Sciatic nerve (tissue), 2 donors: ENCODE results near the gene FBXW11. TPM values are rescaled to one million over a fixed set of nuclear protein-coding genes. Genes with fewer than 3 reads are reported as not detected.
A peak's percentile ranks its signal among the peaks of the same experiment; 100 is the strongest.

Source experiments
- ATAC-seq: fragments of 200-7000 bp; cut with Tn5 transposase; one replicate; pipeline ENCODE4 v1.9.1; 2020; ENCODE audit warnings: mild to moderate bottlenecking, moderate library complexity
- DNase-seq: peaks from one replicate; pipeline ENCODE4 v3.0.0-alpha.2; 2020; ENCODE audit warnings: low spot score
- intact Hi-C: fragments of 100-400 bp; cut with DNase I; formaldehyde crosslinking; loops from one replicate; pipeline ENCODE4 v1.14.2; 2022
- total RNA-seq: library from RNA; stranded (reverse); fragmentation: NEBNext Ultra II Directional; extraction: Animal tissue kit (Norgen Biotek cat#: 25700); gene quantifications from one replicate; pipeline ENCODE4 v1.2.1, GENCODE V29; 2021
- donor health status: DM: no; HTN: no; CAD: no.
- donor health status: DM: no; HTN: no; CAD: no.

FBXW11 gene
- total RNA-seq, 1 donor from 2014 or later: 67.7 TPM

DNA sequence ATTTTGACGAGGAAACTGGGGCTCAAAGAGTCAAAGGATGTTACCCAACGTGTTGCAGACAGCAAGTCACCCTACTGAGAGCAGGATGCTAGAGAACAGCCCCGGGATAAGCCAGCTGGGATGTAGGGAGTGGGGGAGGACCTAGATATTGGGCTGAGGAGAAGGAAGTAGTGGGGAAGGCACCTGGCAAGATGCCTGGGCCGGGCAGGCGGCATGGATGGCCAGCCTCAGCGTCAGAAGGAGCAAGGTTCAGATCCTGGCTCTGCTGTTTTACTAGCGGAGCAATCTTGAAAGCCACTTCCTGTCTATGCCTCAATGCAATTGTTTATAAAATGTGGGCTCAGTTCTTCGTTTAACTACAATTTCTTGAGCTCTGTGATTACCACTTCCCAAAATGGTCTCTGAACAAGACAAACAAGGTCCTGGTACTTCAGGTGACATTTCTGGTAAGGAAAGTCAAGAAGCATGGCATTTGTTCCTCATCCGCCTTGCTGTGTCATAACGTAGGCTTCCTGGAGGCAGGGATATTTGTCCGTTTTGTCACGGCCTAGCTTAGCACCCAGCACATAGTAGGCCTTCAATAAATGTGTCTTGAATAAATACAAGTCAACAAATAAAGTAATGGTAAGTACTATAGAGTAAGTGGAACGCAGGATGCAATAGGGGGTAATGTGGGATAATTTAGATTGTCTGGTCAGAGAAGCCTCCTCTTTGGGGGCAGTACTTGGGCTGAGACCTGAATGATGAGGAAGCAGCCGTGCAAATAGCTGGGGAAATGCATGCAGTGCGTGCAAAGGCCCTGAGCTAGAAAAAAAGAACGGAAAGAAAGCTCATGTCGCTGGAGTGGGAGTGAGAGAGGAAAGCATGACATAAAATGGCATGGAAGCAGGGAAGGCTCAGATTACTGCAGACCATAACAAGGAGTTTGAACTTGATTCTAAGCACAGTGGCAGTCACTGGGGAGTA is 150.4 kb downstream of the FBXW11 start:
- DNase-seq (no peak), ATAC-seq (no peak)
- intact Hi-C loops: no loop called here

DNA sequence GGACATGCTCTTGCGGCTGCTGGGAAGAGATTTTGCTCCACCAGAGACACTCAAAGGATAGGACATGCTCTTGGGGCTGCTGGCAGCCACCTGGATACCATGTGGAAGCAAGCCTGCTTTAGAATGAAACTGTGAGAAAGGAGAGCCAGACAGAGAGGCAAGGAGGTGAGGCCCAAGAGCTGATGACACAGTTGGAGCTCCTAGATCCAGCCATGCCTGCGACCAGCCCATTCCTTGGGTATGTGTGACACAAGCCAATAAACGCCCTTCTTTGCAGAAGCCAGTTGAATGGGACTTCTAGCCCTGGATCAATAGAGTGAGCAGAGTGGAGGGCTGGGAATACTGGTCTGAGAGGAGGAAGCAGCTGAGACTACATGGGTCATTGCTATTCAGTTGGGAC is 151.2 kb downstream of the FBXW11 start:
- no peak for ATAC-seq
- intact Hi-C loops: no loop called here
- DNase-seq: no peak

DNA sequence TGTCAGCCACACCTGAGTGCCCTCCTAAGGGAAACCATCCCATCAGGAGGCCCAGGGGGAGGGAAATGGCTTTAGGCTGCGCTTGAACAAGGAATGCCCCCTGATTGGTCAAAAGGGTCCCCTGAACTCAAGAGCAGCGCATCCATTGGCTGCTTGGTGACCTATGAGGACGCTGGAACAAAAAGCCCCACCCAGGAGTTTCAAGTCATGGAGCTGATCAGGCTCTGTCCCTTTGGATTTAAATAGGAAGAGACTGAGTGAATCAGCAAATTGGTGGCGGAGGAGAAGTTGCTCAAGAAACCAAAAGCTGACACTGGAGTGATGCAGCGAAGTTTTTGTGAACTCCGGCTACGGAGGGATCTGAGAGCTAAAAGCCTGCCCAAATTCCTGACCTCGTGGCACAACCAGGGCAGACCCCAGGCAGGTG is 154.2 kb downstream of the FBXW11 start:
- DNase-seq (no peak), ATAC-seq (no peak)
- intact Hi-C loops: no loop called here

DNA sequence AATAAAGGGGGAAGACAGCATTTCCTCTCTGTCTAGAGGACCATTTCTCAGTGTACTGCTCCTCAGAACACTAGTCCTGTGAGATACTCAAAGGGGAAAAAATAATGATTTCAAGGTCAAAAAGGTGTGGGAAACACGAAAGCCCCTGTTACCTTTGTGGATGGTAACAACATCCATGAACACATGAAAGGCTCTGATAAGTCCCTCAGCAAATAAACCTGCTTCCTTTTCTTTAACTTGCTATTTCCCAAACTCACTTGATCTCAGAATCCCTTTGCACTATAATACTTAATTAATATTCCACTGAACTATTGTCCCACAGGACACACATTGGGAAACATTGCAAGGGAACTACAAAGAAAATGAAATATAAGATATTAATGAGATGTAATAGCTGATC is 155.2 kb downstream of the FBXW11 start:
- intact Hi-C loops: no loop called here
- ATAC-seq (no peak), DNase-seq (no peak)

DNA sequence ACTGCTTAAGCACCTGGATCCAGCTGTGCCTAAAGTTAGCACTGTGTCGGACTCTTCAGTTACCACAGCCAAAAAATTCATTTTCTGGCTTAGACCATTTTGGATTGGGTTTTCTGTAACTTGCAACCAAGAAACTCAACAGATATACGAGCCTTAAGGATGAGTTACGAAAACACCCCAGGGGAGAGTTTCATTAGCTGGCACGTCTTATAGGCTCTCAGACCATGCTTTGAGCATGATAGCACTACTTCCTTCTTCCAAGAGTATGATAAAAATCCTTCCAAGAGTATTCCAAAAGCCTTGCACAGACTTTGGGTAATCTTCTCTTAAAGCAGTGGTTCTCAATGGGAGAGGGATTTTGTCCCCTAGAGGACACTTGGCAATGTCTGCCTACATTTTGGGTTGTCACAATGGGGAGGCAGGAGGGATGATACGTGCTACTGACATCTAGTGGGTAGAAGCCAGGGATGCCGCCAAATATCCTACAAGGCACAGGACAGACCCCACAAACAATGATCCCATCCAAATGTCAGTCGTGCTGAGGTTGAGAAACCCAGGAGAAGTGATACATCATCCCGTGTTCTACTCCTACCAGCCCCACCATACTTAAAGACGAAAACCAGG is 156.0 kb downstream of the FBXW11 start:
- no peak for DNase-seq
- intact Hi-C loops: no loop called here

DNA sequence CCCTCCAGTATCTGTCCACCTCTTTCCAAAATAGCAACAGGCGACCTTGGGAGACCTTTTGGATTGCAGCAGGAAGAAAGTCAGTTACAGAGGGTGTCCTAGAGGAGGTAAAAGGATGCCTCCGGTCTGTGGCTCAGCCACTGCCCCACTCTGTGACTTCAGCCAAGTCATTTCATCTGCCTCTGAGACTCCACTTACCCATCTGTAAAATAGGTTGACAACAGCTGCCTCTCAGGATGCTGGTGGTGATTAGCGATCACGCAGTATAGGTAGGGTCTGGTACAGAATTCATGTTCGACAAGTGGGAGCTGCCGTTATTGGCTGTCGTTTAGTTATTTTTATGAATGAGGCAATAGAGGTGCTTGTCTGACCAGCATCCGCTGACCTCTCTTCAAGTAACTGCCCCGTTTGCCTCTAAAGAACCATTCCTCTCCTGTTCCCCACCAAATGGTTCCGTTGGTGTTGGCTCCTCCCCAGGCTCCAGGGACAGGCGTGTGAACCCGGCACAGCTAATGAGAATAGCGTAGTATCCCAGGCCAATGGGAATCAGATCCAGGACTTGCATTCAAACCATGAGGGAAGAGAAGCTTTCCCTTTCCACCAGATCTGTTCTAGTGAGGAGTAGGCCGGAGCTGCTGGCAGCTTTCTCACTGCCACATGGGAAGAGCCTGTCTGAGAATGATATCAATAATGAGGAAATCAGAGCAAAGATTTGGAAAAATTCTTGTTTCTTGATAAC is 156.7 kb downstream of the FBXW11 start:
- intact Hi-C loops: no loop called here
- no peak for DNase-seq
- peak; percentile 63 for ATAC-seq

More for the DNA sequence above, 156.0 kb downstream of the FBXW11 start:
- ATAC-seq: peak; percentile 78

DNA sequence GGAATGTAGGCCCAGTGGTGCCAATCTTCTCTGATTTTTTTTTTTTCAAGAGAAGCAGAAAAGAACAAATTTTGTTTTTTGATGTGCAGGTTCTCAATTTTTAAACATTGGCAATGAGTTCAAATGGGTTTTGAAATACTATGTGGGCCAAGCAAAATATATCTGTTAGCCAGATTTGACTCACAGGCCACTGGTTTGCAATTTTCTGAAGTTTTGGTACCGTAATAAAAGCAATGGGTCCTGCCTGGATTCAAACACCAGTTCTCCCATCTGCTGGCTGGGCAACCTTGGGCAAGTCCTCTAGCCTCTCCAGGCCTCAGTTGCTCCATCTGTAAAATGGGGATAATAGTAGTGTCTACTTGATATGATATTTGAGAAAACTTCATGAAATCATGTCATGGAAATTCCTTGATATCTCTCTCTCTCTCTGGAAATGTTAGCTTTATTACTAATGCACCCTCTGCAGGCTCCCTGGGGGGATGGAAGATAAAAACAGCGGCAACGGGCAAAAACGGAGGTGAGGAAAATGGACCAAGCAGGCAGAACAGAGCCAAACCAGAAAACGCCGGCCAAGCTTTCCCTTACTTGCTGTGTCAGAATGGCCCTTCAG is 157.4 kb downstream of the FBXW11 start:
- ATAC-seq: peak; percentile 60
- intact Hi-C loops: no loop called here
- no peak for DNase-seq

DNA sequence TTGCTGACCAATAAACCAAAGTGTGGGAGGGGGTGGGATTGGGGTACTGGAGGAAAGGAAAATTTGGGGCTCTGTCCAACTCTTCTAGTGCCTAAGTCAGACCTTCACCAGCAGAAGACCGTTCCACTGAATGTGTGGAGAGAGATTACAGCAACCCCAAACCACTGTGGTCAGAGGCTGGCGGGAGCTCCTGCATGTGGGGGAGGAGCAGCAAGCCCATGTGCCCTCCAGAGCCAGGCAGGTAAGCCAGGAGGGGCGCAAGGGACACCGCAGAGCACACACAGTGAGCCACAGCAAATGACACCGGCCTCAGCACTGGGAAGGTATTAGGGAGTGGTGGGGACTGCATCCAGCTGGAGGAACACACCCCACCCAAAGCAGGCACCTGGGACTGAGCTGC is 158.0 kb downstream of the FBXW11 start:
- ATAC-seq (peak; percentile 23), DNase-seq (no peak)
- intact Hi-C loops: no loop called here

DNA sequence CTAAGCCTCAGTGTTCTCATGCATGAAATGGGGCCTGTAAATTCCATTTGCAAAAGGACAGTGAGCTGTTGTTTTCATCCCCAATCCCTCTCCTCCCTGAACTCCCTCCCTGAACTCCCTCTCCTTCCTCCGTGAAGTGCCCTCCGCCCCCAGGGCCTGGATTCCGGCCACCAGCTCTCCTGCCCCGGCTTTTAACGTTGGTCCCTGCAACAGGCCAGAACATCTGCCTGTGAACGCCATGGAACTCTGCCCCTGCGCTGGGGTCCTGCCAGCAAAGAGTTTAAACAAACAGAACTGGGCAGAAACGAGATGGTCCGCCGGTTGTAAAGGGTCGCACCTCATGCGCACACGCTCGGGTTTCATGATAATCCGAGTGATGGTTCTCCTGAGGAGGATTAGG is 158.4 kb downstream of the FBXW11 start:
- no peak for DNase-seq
- ATAC-seq: no peak
- intact Hi-C loops: no loop called here

DNA sequence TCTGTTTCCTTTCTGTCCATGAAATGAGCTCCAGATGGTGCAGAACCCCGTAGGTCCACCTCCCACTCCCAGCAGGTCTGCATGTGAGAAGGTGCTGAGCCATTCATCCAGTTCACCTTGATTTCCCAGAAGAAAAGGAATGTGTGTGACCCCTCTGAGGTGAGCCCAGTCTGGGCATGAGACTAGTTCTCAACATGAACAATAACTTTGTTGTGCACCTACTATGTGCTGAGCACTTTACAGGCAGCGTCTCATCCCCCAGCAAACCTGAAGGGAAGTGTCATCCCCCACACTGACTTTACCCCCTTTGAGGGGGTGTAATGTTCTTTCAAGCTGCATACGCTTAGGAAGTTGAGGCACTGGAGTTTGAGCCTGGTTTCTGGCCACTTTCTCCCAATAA is 159.4 kb downstream of the FBXW11 start:
- DNase-seq (no peak), ATAC-seq (no peak)
- intact Hi-C loops: no loop called here

DNA sequence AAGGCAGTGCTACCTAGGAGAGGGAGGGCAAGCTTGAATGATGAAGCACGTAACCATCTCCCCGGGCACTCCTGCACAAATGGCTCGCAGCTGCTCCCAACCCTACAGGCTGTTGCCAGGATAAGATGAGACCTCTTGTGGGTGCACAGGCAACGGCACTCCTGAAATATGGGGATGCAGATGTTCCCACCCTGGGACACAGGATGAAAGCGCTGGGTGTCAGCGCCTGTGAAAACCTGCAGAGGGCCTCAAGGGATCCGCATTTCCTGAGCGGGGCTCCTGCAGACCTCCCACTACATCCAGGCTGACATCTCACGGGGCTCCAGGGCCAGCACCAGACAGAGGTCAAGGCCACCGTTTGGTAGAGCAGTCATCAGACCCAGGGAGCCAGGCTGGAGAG is 160.1 kb downstream of the FBXW11 start:
- ATAC-seq: no peak
- intact Hi-C loops: no loop called here
- DNase-seq: no peak

DNA sequence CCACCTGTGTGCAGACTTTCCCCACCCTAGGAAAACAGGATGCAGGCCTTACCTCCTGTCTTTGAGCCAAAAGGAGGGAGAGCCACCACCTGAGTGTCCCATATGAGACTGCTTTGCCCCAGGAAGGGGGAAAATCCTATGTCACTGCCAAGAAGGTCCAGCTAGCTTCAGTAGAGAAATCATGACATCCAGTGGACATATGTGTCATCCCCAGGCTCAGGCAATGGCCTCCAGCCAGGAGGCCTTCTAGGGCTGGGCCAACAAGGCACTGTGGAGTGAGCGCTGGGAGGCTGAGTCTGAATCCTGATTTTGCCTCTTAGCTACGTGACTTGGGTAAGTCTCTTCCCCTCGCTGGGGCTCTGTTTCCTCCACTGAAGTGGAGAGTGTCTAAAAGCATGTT is 160.6 kb downstream of the FBXW11 start:
- ATAC-seq: no peak
- intact Hi-C loops: no loop called here

DNA sequence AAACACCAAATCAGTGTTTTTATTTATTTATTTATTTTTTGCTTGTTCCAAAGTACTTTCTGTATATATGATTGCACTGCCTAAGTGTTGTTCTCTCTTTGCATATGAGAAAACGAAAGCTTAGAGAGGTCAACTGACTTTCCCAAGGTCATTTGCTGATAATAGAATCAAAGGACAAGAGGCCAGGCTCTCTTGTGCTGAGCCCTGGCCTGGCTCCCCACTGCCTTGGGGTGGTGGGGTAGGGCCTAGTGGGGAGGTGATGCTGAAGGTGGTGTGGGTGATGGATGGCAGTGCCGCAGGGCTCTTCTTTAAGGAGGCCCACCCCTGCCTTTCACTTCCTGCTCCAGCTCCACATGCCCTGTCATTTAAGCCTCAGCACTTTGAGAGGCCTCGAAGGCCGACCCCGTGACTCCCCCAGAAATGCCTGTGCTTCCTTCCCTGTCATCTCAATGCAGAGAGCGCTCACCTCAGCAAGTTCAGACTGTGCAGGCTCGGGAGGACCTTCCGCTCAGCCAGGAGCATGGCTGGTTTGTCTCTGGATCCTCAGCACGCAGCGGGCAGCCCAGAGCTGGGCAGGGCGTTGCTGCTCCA is 161.3 kb downstream of the FBXW11 start:
- no peak for ATAC-seq
- intact Hi-C loops: no loop called here

More for the DNA sequence above, 160.6 kb downstream of the FBXW11 start:
- DNase-seq: no peak

DNA sequence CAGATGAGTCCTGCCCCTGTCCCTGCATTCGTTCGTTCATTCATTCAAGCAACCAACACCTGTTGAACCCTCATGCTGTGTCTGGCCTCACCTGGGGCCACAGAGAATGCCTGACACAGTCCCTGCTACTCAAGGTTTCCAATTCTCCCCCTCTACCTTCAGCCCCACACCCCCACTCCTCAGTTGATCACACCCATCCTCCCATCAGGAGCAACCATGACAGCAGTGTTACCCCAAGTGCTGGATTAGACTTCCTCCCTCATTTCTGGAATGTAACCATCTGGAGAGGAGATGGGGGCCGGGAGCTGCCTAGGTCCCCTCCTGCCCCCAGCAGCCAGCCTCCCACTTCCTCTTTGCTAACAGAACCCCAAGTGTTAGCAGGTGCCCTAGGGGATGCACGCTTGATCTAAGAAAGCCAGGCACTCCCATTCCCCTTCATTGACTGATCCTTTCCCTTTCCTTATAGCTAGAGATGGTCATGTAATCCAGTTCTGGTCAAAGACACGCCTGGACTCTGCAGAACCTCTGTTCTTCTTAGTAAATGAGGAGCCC is 163.6 kb downstream of the FBXW11 start:
- ATAC-seq (no peak), DNase-seq (no peak)
- intact Hi-C loops: no loop called here

More for the DNA sequence above, 161.3 kb downstream of the FBXW11 start:
- no peak for DNase-seq

DNA sequence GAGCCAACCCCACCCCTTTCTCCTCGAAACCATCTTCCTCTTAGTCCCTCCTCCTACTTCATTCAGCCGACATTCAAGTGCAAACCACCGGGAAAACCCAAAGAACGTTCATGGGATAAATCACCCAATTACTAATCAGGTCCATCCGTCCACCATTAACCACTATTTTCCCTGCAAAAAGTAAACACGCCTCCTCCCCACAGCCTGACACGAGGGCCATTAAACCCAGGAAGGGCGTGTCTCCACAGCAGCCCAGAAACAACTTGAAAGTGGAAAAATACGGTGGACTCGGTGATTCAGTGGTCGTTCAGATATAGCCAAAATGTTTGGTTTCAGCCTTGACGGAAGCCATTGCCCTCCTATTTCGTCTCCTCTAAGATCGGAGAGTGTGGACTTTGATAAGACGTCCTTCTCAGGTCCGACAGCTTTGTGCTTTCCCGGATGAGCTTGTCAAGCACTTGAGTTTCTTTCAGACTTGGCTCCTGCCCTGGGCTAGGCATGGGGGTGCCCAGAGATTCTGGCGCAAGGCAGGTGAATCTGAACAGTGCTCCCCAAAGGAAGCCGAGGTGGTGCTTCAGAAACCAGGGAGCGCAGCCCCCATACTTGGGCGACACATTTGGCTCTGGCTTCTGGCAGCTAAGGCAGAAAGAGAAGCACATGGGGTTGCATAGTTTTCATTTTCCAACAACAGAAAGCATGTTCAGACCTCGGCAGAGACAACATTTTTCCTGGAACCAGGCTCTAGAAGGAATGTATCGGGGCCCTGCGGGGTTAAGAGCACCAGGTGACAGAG is 164.3 kb downstream of the FBXW11 start:
- ATAC-seq: no peak
- intact Hi-C loops: no loop called here

DNA sequence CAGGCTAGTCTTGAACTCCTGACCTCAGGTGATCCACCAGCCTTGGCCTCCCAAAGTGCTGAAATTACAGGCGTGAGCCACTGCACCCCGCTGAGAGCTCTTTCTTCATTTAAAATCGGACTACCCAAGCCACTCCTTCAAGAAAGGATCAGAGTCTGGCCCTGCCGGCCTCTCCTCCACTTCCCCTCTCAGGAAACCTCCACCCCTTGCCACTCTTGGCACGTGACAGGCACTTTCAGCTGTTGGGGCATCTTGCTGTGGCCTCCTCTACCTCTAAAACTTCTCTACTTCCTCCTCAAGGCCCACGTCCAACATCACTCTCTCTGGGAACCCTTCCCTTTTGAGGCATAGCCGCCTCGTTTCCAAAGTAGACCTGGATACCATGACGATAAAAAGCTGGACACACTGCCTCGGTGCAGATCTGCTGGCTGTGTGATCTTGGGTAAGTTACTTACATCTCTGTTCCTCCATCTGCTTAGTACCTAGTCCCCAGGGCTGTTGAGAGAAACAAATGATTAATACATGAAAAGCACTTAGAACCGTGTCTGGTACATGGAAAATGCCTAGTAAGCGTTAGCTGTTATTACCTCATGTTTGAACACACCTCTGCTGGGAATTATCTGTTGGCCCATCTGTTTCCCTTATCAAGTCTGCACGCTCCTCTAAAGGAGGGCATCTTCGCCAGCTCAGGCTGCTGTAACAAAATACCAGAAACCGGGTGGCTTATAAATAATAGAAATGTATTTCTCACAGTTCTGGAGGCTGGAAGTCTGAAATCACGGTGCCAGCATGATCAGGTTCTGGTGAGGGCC is 165.5 kb downstream of the FBXW11 start:
- no peak for DNase-seq
- intact Hi-C loops: no loop called here
- no peak for ATAC-seq

More for the DNA sequence above, 164.3 kb downstream of the FBXW11 start:
- no peak for DNase-seq

DNA sequence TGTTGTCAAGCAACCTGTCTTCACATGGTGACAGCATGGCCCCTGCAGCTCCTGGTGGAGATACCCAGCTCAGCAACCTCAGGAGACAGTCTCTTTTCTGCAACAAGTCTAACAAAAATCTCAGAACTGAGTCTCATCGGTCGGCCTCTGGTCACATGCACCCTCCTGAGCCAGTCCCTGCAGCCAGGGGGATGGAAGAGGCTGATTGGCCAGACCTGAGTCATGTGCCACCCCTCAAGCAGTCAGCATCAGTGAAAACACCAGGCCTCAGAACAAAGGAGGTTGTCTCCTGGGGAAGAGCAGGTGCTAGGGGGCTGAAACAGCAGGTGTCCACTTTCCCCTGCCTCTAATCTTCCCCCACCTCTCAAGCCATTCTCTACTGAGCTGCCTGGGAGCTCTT is 166.4 kb downstream of the FBXW11 start:
- ATAC-seq: no peak
- DNase-seq: no peak
- intact Hi-C loops: no loop called here
